Heart left ventricle (tissue), 16 donors: ENCODE measurements around the gene ATP5MG. TPM values are rescaled to one million over a fixed set of nuclear protein-coding genes. Genes with fewer than 3 reads are reported as not detected.
A peak's percentile ranks its signal among the peaks of the same experiment; 100 is the strongest.
"Not testable (repeated sequence)": the region's sequence is repeated elsewhere in the genome, so short reads cannot be mapped to it uniquely, and the experiment has no call there.

Source experiments
- ATAC-seq, 4 donors: fragments of 200-7000 bp; cut with Tn5 transposase; one replicate each; pipeline ENCODE4 v1.9.1; 2020 to 2022; ENCODE audit warnings: moderate library complexity in 4 of 4, mild to moderate bottlenecking in 3 of 4, moderate number of reproducible peaks in 1 of 4
- DNase-seq, 5 donors: peaks; one replicate each; pipeline ENCODE4 v3.0.0-alpha.2; 2020
- H3K27ac ChIP-seq, 12 donors: fragments of 200-600 bp; sonication (generic) in 4 of 12; one replicate each; pipeline versions ENCODE4 v1.5.0 to v1.8.0; 2016 to 2022; ENCODE audit warnings: mild to moderate bottlenecking in 2 of 12
- H3K27me3 ChIP-seq, 9 donors: fragments of 200-600 bp; sonication (generic) in 2 of 9; one replicate each; pipeline versions ENCODE4 v1.5.1 to v1.8.0; 2016 to 2022; ENCODE audit warnings: mild to moderate bottlenecking in 3 of 9
- H3K36me3 ChIP-seq, 9 donors: fragments of 200-600 bp; sonication (generic) in 2 of 9; one replicate each; pipeline versions ENCODE4 v1.5.0 to v1.8.0; 2018 to 2022; ENCODE audit warnings: mild to moderate bottlenecking in 2 of 9
- H3K4me1 ChIP-seq, 12 donors: fragments of 200-600 bp; sonication (generic) in 4 of 12; one replicate each; pipeline versions ENCODE4 v1.5.0 to v1.8.0; 2016 to 2022; ENCODE audit warnings: mild to moderate bottlenecking in 3 of 12
- H3K4me3 ChIP-seq, 12 donors: fragments of 200-600 bp; sonication (generic) in 4 of 12; one replicate each; pipeline versions ENCODE4 v1.5.0 to v1.8.0; 2017 to 2022; ENCODE audit warnings: mild to moderate bottlenecking in 9 of 12, moderate library complexity in 4 of 12
- H3K9me3 ChIP-seq, 12 donors: fragments of 200-600 bp; sonication (generic) in 4 of 12; one replicate each; pipeline versions ENCODE4 v1.5.0 to v1.8.0; 2016 to 2022; ENCODE audit warnings: mild to moderate bottlenecking in 1 of 12
- CTCF ChIP-seq, 12 donors: fragments of 200-600 bp; sonication (generic) in 4 of 12; IDR thresholded peaks; one replicate each; pipeline versions ENCODE4 v1.5.0 to v1.8.0; 2018 to 2022; ENCODE audit warnings: antibody characterized with exemption in 12 of 12, mild to moderate bottlenecking in 5 of 12
- POLR2A ChIP-seq, 2 donors: fragments of 450-650 bp; IDR thresholded peaks; one replicate each; pipeline ENCODE4 v1.6.1; 2017; ENCODE audit warnings: antibody characterized with exemption in 2 of 2, mild to moderate bottlenecking in 2 of 2, moderate library complexity in 2 of 2
- WGBS, 4 donors: extraction: QIAGEN DNeasy Blood & Tissue Kit in 2 of 4; methylation state at CpG; one replicate each; pipeline versions ENCODE4 v1.1.5 to v1.1.7; 2013 to 2018; 5-methylcytosine and 5-hydroxymethylcytosine counted together
- intact Hi-C, 10 donors: fragments of 100-400 bp; cut with DNase I; formaldehyde crosslinking; loops; one replicate each; pipeline versions ENCODE4 v1.11.1 to v1.14.2; 2022
- polyA plus RNA-seq, 2 donors: library from polyadenylated mRNA; stranded (reverse); fragments of 200-250 nt; gene quantifications; one replicate each; pipeline ENCODE4 v1.2.3, GENCODE V29; 2013
- total RNA-seq, 9 donors: library from RNA; depleted of rRNA in 2 of 9; stranded (reverse); fragments of >200 nt in 2 of 9; fragmentation: NEBNext Ultra II Directional in 3 of 9; extraction: Animal tissue kit (Norgen Biotek cat#: 25700) in 3 of 9; gene quantifications; one replicate each; pipeline versions ENCODE4 v1.1.0 to v1.2.4, GENCODE V29; 2016 to 2023
- donor health status: ischemic (EF 13 %, LVEDD 7.1; RV severe dilation, severe dysfunction).
- donor health status: healthy with polysubstance abuse.
- donor health status: DM: no; HTN: yes; CAD: no.
- donor health status: DM: no; HTN: no; CAD: no.
- donor health status: ischemic (EF 25% LVEDD 6.9; RV normal size, moderate dysfunction).
- donor health status: ischemic (EF 25% LVEDD 5.7; RV mildly dilated, moderate dysfunction).
- donor health status: healthy.
- donor health status: DM: yes; HTN: yes; CAD: no.
- donor health status: ischemic (EF 35%, LVEDD 5.7; RV mildly dilated, moderate dysfunction).
- donor health status: nonischemic (EF 11% LVEDD 7.7; RV severe dilation, severe dysfunction).
- donor health status: DM: yes; HTN: yes; CAD: no.
- donor health status: PGD.
- donor health status: ischemic (EF 29% LVEDD 5.4; RV normal size, mild dysfunction).
- donor health status: nonischemic (EF 23%, LVEDD 6.1; RV moderate dilation, normal function).

The ATP5MG gene
- total and polyA plus RNA-seq, 11 donors, result 96.4 to 843 (median 559) TPM

- Histone ChIP-seq H3K9me3 (no peaks in the 10 kb centered on the region), H3K27ac (peak overlapping the region in 1 of 12 donors; percentile 3), H3K4me3 (no peak overlapping the region), H3K4me1 (peaks cover 0 to 16% (median 5%) of the 10 kb centered on the region in 12 donors), H3K27me3 (no peaks in the 10 kb centered on the region), H3K36me3 (peaks cover 0 to 83% (median 66%) of the 10 kb centered on the region in 9 donors)
- intact Hi-C loops, result loop anchor here in 1 of 10 donors (5.0 kb wide), 1 partner anchor 366 kb away; no protein-coding TSS in a partner anchor
- WGBS, 4 donors, result 90 to 96% (median 91%) methylated on average over 6 of the region's 6 CpGs
- no peak for DNase-seq
- no peak for ATAC-seq
- TF ChIP-seq CTCF (IDR thresholded peaks at IDR 0.05) (no peak), POLR2A (IDR thresholded peaks at IDR 0.05) (no peak)
Observed at GRCh38 chr11:118396097-118396501, 5.3 kb upstream of the ATP5MG start.

DNA sequence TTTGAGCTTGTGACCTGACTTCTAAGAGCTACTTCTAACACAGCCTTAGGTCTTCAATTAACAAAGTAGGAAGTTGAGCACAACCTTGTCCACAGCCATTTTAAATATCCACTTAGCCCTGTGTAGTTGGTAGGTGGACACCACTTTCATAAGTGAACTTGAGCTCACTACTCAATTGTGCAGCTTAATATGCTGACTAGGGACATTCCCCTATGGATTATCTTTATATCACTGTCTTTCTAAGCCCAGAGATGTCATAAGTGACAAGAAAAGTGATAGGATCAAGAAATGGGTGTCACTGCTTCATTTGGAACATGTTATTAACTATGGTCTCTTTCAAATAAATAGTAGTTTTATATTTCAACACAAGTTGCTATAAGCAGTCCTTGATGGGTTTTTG lies 4.0 kb upstream of the ATP5MG start:
- TF ChIP-seq POLR2A (IDR thresholded peaks at IDR 0.05) (no peak), CTCF (IDR thresholded peaks at IDR 0.05) (no peak)
- Histone ChIP-seq H3K27ac (no peak overlapping the region), H3K36me3 (peaks cover 0 to 70% (median 53%) of the 10 kb centered on the region in 9 donors), H3K9me3 (no peaks in the 10 kb centered on the region), H3K4me3 (no peak overlapping the region), H3K27me3 (no peaks in the 10 kb centered on the region), H3K4me1 (peaks cover 0 to 20% (median 7%) of the 10 kb centered on the region in 12 donors)
- intact Hi-C loops, result loop anchor here in 1 of 10 donors (5.0 kb wide), 1 partner anchor 365 kb away; no protein-coding TSS in a partner anchor
- DNase-seq (no peak), ATAC-seq (no peak)

DNA sequence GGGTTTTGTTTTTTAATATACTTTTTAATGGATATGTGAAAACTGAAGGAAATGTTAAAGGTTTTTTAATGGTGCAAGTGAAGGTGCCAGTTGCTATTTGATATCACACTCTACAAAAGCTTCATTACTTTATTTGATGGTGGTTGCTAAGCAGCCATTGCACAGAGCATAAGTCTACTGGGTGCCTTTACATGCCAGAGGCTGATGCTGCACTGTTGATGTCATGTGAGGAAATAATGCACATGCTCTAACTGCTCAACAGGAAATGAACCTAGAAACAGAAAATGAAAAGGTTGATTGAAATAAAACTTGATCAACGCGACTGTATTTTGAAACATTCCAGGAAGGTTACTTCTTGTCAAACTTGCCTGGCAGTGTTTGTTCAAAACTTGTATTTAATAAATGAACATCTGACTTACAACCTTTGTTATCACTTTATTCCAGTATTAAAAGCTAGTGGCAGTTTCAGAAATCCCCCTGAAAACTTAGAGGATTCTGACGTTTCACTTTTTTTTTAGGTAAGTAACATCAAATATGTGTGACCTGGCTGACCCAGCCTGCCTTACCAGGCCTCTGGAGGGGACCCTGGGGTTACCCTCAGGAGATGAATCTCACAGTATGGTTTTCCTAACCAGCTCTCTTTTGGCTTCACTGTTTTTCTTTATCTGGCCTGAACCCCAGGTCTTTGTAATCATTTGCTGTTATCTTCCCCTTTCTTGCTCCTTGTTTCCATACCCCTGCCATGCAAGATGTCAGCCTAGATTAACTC lies 2.4 kb upstream of the ATP5MG start:
- no peaks in the 10 kb centered on the region for H3K9me3 ChIP-seq
- intact Hi-C loops, result loop anchor here in 1 of 10 donors (5.0 kb wide), 1 partner anchor 363 kb away; no protein-coding TSS in a partner anchor
- DNase-seq (no peak), ATAC-seq (no peak)
- H3K36me3 ChIP-seq, result peaks cover 0 to 55% (median 37%) of the 10 kb centered on the region in 9 donors
- 60 to 76% (median 63%) methylated on average over 3 of the region's 3 CpGs for WGBS, 4 donors
- no peaks in the 10 kb centered on the region for H3K27me3 ChIP-seq
- no peak overlapping the region for H3K4me3 ChIP-seq
- H3K4me1 ChIP-seq, result peaks cover 0 to 35% (median 22%) of the 10 kb centered on the region in 12 donors
- H3K27ac ChIP-seq, result peak overlapping the region in 2 of 12 donors; percentile 89 to 94
- TF ChIP-seq CTCF (IDR thresholded peaks at IDR 0.05), result no peak

DNA sequence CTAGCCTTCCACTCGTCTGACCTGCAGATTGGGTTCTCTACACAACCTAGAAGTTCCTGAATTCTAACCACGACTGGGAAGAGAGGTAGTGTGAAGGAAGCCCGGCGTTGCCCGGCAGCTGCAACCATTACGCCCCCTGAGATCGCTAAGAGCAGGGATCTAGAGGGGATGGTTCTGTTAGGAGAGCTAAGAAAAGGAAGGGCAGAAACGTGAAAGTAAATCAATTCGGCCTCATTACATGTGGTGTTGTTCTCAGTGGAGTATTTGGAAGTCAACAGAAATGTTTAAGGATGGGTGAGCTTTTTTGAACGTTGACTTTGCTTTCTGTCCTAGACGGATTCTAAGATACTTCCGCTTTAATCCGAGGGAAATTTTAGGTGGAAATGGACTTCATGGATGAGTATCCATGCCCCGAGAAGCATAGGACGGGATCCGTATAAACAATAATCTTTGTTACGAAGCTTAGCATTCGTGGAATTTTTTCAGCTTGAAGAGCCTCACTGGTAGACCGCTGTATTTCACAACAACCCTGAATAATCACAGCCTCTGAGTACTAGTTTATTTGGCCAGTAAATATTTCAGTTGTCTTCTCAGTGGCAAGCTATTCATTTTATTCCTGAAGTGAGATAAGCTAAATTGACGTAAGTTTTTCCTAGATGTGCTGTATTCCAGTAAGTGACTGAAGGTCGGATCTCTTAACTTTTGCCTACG lies 629 bp downstream of the ATP5MG start:
- Histone ChIP-seq H3K9me3 (no peaks in the 10 kb centered on the region), H3K27me3 (no peaks in the 10 kb centered on the region), H3K4me1 (peaks cover 2 to 58% (median 48%) of the 10 kb centered on the region in 12 donors), H3K4me3 (peak overlapping the region; percentile 76 to 98 (median 83)), H3K36me3 (peaks cover 0 to 52% (median 33%) of the 10 kb centered on the region in 9 donors), H3K27ac (peak overlapping the region; percentile 88 to 95 (median 93))
- intact Hi-C loops, result loop anchor here (1.0 to 5.0 kb wide), 6 partner anchors 33 to 87 kb away; partner anchors contain the start of gene KMT2A (in 8 of the 10)
- TF ChIP-seq POLR2A (IDR thresholded peaks at IDR 0.05) (no peak), CTCF (IDR thresholded peaks at IDR 0.05) (no peak)
- ATAC-seq (peak; percentile 10 to 59 (median 34)), DNase-seq (no peak)
- WGBS, 4 donors, result 1 to 2% (median 2%) methylated on average over 22 of the region's 22 CpGs

- not testable (repeated sequence) for H3K27me3 ChIP-seq, DNase-seq, ATAC-seq, H3K9me3 ChIP-seq
- H3K4me1 ChIP-seq, result peaks cover 2 to 62% (median 53%) of the 10 kb centered on the region in 12 donors
- H3K36me3 ChIP-seq, result peaks cover 0 to 52% (median 33%) of the 10 kb centered on the region in 9 donors
- 67 to 72% (median 69%) methylated on average over 7 of the region's 7 CpGs for WGBS, 4 donors
- intact Hi-C loops, result loop anchor here in 7 of 10 donors (5.0 kb wide), 2 partner anchors 35 to 85 kb away; partner anchors contain the start of gene KMT2A (in 6 of the 7)
- H3K27ac ChIP-seq, result peak overlapping the region in 11 of 12 donors; percentile 88 to 95 (median 93)
- H3K4me3 ChIP-seq, result peak overlapping the region; percentile 2 to 98 (median 82)
Observed at GRCh38 chr11:118402594-118402993, 1.2 kb downstream of the ATP5MG start.
